ENCODE data around the gene ADORA2A. TPM values are rescaled to one million over a fixed set of nuclear protein-coding genes. Genes with fewer than 3 reads are reported as not detected.

ADORA2A gene
- total RNA-seq, 1 experiment from 2014 or later = 3.6 TPM

DNA sequence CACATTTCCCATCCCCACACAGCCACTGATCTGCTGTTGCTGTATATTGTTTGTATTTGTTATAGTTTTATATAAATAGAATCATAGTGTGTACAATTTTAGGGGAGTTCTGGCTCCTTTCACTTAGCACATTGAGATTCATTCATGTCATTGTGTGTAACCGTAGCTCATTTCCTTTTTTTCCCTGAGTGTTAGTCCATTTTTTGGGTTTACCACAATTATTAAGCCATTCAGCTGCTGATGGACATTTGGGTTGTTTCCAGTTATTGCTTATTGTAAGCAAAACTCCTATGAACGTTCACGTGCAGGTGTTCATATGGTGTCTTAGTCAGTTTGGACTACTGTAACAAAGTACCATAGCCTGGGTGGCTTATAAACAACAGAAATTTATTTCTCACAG, 33.6 kb upstream of the ADORA2A start:
- Histone ChIP-seq H3K4me2 (ENCODE audit: low read length) (no peak overlapping the region), H3K9ac (ENCODE audit: low read length) (no peak overlapping the region), H3K9me3 (ENCODE audit: control insufficient read depth in 1 of 2, insufficient read depth in 1 of 2, low read depth in 1 of 2, low read length in 2 of 2) (no peaks in the 10 kb centered on the region), H3K27ac (ENCODE audit: low read depth, low read length) (no peak overlapping the region), H2AFZ (ENCODE audit: low read depth, low read length, poor library complexity, severe bottlenecking) (no peak overlapping the region), H3K79me2 (ENCODE audit: insufficient read depth, low read length) (no peaks in the 10 kb centered on the region), H3K4me1 (ENCODE audit: control insufficient read depth in 1 of 2, insufficient read depth in 2 of 2, low read length in 2 of 2) (no peaks in the 10 kb centered on the region), H3K9me2 (ENCODE audit: insufficient read depth) (no peaks in the 10 kb centered on the region), H3K27me3 (ENCODE audit: insufficient read depth, low read length) (no peaks in the 10 kb centered on the region), H3K4me3 (replicated peaks in 1 of 2; ENCODE audit: low read depth in 1 of 2, low read length in 2 of 2) (no peak overlapping the region), H4K20me1 (ENCODE audit: insufficient read depth) (no peaks in the 10 kb centered on the region), H3K36me3 (ENCODE audit: control insufficient read depth in 1 of 2, insufficient read depth in 2 of 2, low read length in 2 of 2) (peaks cover 3 to 9% of the 10 kb centered on the region in 2 experiments; a peak in 2 of 4 replicates)
- ChIA-PET CTCF (no interaction called here), RAD21 (ENCODE audit: low non-redundant PET in 1 of 2, low total read pairs in 2 of 2, uncharacterized antibody in 2 of 2, unreplicated experiment in 2 of 2) (no interaction called here), POLR2A (no interaction called here)
- TF ChIP-seq, protein P1, sequence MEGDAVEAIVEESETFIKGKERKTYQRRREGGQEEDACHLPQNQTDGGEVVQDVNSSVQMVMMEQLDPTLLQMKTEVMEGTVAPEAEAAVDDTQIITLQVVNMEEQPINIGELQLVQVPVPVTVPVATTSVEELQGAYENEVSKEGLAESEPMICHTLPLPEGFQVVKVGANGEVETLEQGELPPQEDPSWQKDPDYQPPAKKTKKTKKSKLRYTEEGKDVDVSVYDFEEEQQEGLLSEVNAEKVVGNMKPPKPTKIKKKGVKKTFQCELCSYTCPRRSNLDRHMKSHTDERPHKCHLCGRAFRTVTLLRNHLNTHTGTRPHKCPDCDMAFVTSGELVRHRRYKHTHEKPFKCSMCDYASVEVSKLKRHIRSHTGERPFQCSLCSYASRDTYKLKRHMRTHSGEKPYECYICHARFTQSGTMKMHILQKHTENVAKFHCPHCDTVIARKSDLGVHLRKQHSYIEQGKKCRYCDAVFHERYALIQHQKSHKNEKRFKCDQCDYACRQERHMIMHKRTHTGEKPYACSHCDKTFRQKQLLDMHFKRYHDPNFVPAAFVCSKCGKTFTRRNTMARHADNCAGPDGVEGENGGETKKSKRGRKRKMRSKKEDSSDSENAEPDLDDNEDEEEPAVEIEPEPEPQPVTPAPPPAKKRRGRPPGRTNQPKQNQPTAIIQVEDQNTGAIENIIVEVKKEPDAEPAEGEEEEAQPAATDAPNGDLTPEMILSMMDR (IDR thresholded peaks at IDR 0.05 in 2 of 3, conservative IDR thresholded peaks at IDR 0.05 in 1 of 3; ENCODE audit: borderline replicate concordance in 1 of 3, insufficient read depth in 1 of 3, low read depth in 2 of 3, low read length in 2 of 3) = no peak
- no peak for TF ChIP-seq ZFX (IDR thresholded peaks at IDR 0.05)
- TF ChIP-seq EGR1 (IDR thresholded peaks at IDR 0.05; ENCODE audit: low read depth) = no peak
- no peak for TF ChIP-seq SRF (IDR thresholded peaks at IDR 0.05; ENCODE audit: low read depth)
- no peak for TF ChIP-seq EZH2 (IDR thresholded peaks at IDR 0.05)
- no peak for TF ChIP-seq CBX3 (IDR thresholded peaks at IDR 0.05; ENCODE audit: low read depth)
- no peak for TF ChIP-seq RAD21 (IDR thresholded peaks at IDR 0.05; ENCODE audit: low read depth)
- TF ChIP-seq YY1 (IDR thresholded peaks at IDR 0.05; ENCODE audit: extremely low read depth, insufficient replicate concordance, low read depth, low read length) = no peak
- no peak for TF ChIP-seq CEBPB (IDR thresholded peaks at IDR 0.05; ENCODE audit: low read depth)
- TF ChIP-seq EZH2phosphoT487 (IDR thresholded peaks at IDR 0.05; ENCODE audit: borderline replicate concordance) = no peak
- TF ChIP-seq SIN3A (IDR thresholded peaks at IDR 0.05; ENCODE audit: low read depth) = no peak
- no peak for TF ChIP-seq TCF7L2 (IDR thresholded peaks at IDR 0.05; ENCODE audit: borderline replicate concordance, extremely low read depth, insufficient read depth, insufficient read length)
- ATAC-seq (no peak), DNase-seq (ENCODE audit: low read depth, low spot score) (no peak)
- BruUV-seq (replicated peaks) = no TSS peak
- intact Hi-C loops (cut with micrococcal nuclease) = no loop called here
